Endodermal cell (in vitro differentiated cells): Measurements from ENCODE around the gene IFNL4. TPM values are rescaled to one million over a fixed set of nuclear protein-coding genes. Genes with fewer than 3 reads are reported as not detected.

Source experiments
- DNase-seq: peaks from one replicate; pipeline ENCODE4 v3.0.0-alpha.2; 2017
- H3K27ac ChIP-seq: 2 replicates; pipeline ENCODE4 v1.5.1; 2013; ENCODE audit warnings: mild to moderate bottlenecking, low read depth, low read length, moderate library complexity
- H3K27me3 ChIP-seq: 2 replicates; pipeline ENCODE4 v1.6.1; 2013; ENCODE audit warnings: mild to moderate bottlenecking, low read length, moderate library complexity; ENCODE audit not compliant: insufficient read depth, control insufficient read depth, poor library complexity, severe bottlenecking
- H3K36me3 ChIP-seq: 2 replicates; pipeline ENCODE4 v1.7.0; 2013; ENCODE audit warnings: mild to moderate bottlenecking, low read length, moderate library complexity; ENCODE audit not compliant: control insufficient read depth, insufficient read depth
- H3K4me1 ChIP-seq: one replicate; pipeline ENCODE4 v1.7.0; 2013; ENCODE audit warnings: low read length; ENCODE audit not compliant: control insufficient read depth, insufficient read depth
- H3K4me3 ChIP-seq: 2 replicates; pipeline ENCODE4 v1.5.1; 2013; ENCODE audit warnings: mild to moderate bottlenecking, low read length, moderate library complexity
- H3K9ac ChIP-seq: 2 replicates; pipeline ENCODE4 v1.6.1; 2013; ENCODE audit warnings: mild to moderate bottlenecking, low read length, moderate library complexity; ENCODE audit not compliant: poor library complexity, severe bottlenecking; ENCODE audit errors: extremely low read depth
- H3K9me3 ChIP-seq: 2 replicates; pipeline ENCODE4 v1.6.1; 2013; ENCODE audit warnings: mild to moderate bottlenecking, low read length, moderate library complexity; ENCODE audit not compliant: control insufficient read depth
- H3K27ac Mint-ChIP-seq: 2 replicates; pipeline ENCODE4 v1.8.0; 2020; ENCODE audit warnings: mixed read lengths
- H3K27me3 Mint-ChIP-seq: 2 replicates; pipeline ENCODE4 v1.8.0; 2021; ENCODE audit warnings: mild to moderate bottlenecking, mixed read lengths; ENCODE audit not compliant: insufficient read depth
- H3K36me3 Mint-ChIP-seq: 2 replicates; pipeline ENCODE4 v1.8.0; 2020; ENCODE audit warnings: low read depth, mixed read lengths
- H3K4me1 Mint-ChIP-seq: 2 replicates; pipeline ENCODE4 v1.8.0; 2020; ENCODE audit warnings: mixed read lengths
- H3K4me3 Mint-ChIP-seq: 2 replicates; pipeline ENCODE4 v1.8.0; 2020; ENCODE audit warnings: mild to moderate bottlenecking, moderate library complexity, mixed read lengths
- H3K9me3 Mint-ChIP-seq: 2 replicates; pipeline ENCODE4 v1.8.0; 2020; ENCODE audit warnings: mild to moderate bottlenecking, mixed read lengths
- CTCF ChIP-seq: fragments of 200-600 bp; sonication (generic); conservative IDR thresholded peaks from 2 replicates; pipeline ENCODE4 v1.5.0; 2021; ENCODE audit warnings: antibody characterized with exemption, mild to moderate bottlenecking
- WGBS, 2 experiments: methylation state at CpG; one replicate each; pipeline versions ENCODE4 v1.1.5 to v1.1.7; 2013; ENCODE audit warnings: missing lambda C conversion rate in 2 of 2, mixed read lengths in 1 of 2; ENCODE audit not compliant: insufficient coverage in 1 of 2, insufficient read length in 1 of 2; 5-methylcytosine and 5-hydroxymethylcytosine counted together
- total RNA-seq, 2 donors: library from RNA; stranded (reverse); fragmentation: NEBNext Ultra II Directional in 1 of 2; extraction: Animal tissue kit (Norgen Biotek cat#: 25700) in 1 of 2; gene quantifications; 2 replicates in 1 of 2; 3 replicates in 1 of 2; pipeline ENCODE4 v1.2.1, GENCODE V29; 2021

IFNL4 gene
- total RNA-seq, 2 donors from 2014 or later: not detected

GRCh38 chr19:39257227-39257626 lies 8.6 kb upstream of the IFNL4 start:
- Mint-ChIP-seq H3K4me3 (no peak overlapping the region), H3K9me3 (peaks cover 4% of the 10 kb centered on the region), H3K36me3 (no peaks in the 10 kb centered on the region), H3K27ac (no peak overlapping the region), H3K4me1 (no peaks in the 10 kb centered on the region), H3K27me3 (peaks cover 57% of the 10 kb centered on the region)
- Histone ChIP-seq H3K9ac (no peak overlapping the region), H3K27me3 (peaks cover 30% of the 10 kb centered on the region), H3K36me3 (no peaks in the 10 kb centered on the region), H3K4me1 (no peaks in the 10 kb centered on the region), H3K9me3 (no peaks in the 10 kb centered on the region), H3K27ac (no peak overlapping the region), H3K4me3 (no peak overlapping the region)
- TF ChIP-seq CTCF: no peak
- DNase-seq: no peak
- WGBS, 2 experiments: 96% methylated on average over 4 of the region's 4 CpGs; no CpG with 5 or more reads in 1 of the 2 experiments

GRCh38 chr19:39254531-39255345 lies 6.1 kb upstream of the IFNL4 start:
- H3K4me1 ChIP-seq: no peaks in the 10 kb centered on the region
- TF ChIP-seq CTCF: no peak
- no peak overlapping the region for H3K4me3 ChIP-seq
- no peaks in the 10 kb centered on the region for H3K4me1 Mint-ChIP-seq
- H3K9ac ChIP-seq: no peak overlapping the region
- DNase-seq: no peak
- H3K27ac ChIP-seq: no peak overlapping the region
- 88 to 90% methylated on average over 28 to 29 of the region's 29 CpGs for WGBS, 2 experiments
- no peak overlapping the region for H3K27ac Mint-ChIP-seq
- no peaks in the 10 kb centered on the region for H3K36me3 Mint-ChIP-seq
- no peak overlapping the region for H3K4me3 Mint-ChIP-seq
- H3K27me3 Mint-ChIP-seq: peaks cover 59% of the 10 kb centered on the region
- H3K36me3 ChIP-seq: no peaks in the 10 kb centered on the region
- peaks cover 20% of the 10 kb centered on the region for H3K27me3 ChIP-seq
- peaks cover 4% of the 10 kb centered on the region for H3K9me3 Mint-ChIP-seq
- no peaks in the 10 kb centered on the region for H3K9me3 ChIP-seq

- Histone ChIP-seq H3K4me1 (no peaks in the 10 kb centered on the region), H3K4me3 (no peak overlapping the region), H3K9me3 (no peaks in the 10 kb centered on the region), H3K27me3 (peaks cover 26% of the 10 kb centered on the region), H3K9ac (no peak overlapping the region), H3K27ac (no peak overlapping the region), H3K36me3 (no peaks in the 10 kb centered on the region)
- H3K36me3 Mint-ChIP-seq: no peaks in the 10 kb centered on the region
- H3K27me3 Mint-ChIP-seq: peaks cover 71% of the 10 kb centered on the region
- H3K4me1 Mint-ChIP-seq: no peaks in the 10 kb centered on the region
- H3K27ac Mint-ChIP-seq: no peak overlapping the region
- H3K9me3 Mint-ChIP-seq: peaks cover 4% of the 10 kb centered on the region
- TF ChIP-seq CTCF: no peak
- no peak overlapping the region for H3K4me3 Mint-ChIP-seq
- no peak for DNase-seq
- 81 to 95% methylated on average over 2 to 8 of the region's 8 CpGs for WGBS, 2 experiments
Measured at GRCh38 chr19:39253374-39254149, 4.9 kb upstream of the IFNL4 start.
